A673 (cell line): ENCODE measurements around the gene DCAF15. TPM values are rescaled to one million over a fixed set of nuclear protein-coding genes. Genes with fewer than 3 reads are reported as not detected.
A peak's percentile ranks its signal among the peaks of the same experiment; 100 is the strongest.

ENCODE experiments used
- Bru-seq: library from RNA; stranded (reverse); fragments of 400-500 nt; gene quantifications from one replicate; lab custom pipeline; 2021; lab: Mats Ljungman, UMichigan
- BruChase-seq, 2 experiments: library from RNA; stranded (reverse); fragments of 400-500 nt; gene quantifications; one replicate each; lab custom pipeline; 2021; lab: Mats Ljungman, UMichigan
- BruUV-seq: library from RNA; stranded (reverse); fragments of 400-500 nt; replicated peaks from 2 replicates; lab custom pipeline; 2021; lab: Mats Ljungman, UMichigan
- CTCF ChIA-PET: fragments of 300-600 bp; sonication (Branson Sonifier 250); formaldehyde crosslinking; loops from one replicate; lab custom pipeline; 2022; ENCODE audit warnings: antibody characterized with exemption; lab: Charles Lee
- POLR2A ChIA-PET: fragments of 300-600 bp; sonication (Branson Sonifier 250); formaldehyde crosslinking; loops from one replicate; lab custom pipeline; 2022; ENCODE audit warnings: antibody characterized with exemption; ENCODE audit not compliant: low non-redundant PET; lab: Charles Lee
- DNase-seq: peaks from one replicate; pipeline ENCODE4 v3.0.0-alpha.2; 2015; ENCODE audit warnings: low spot score
- H3K27ac ChIP-seq: fragments of 200-600 bp; sonication (generic); 2 replicates; pipeline ENCODE4 v1.5.1; 2016; ENCODE audit warnings: mixed run types, low read depth, mild to moderate bottlenecking, mixed read lengths, antibody characterized with exemption, low read length; ENCODE audit not compliant: poor library complexity, severe bottlenecking
- H3K27me3 ChIP-seq: fragments of 200-600 bp; sonication (generic); replicated peaks from 2 replicates; pipeline ENCODE4 v1.6.1; 2017; ENCODE audit warnings: mixed run types, low read depth, mild to moderate bottlenecking, mixed read lengths, antibody characterized with exemption, low read length; ENCODE audit not compliant: insufficient read depth, poor library complexity
- H3K36me3 ChIP-seq: fragments of 200-600 bp; sonication (generic); 2 replicates; pipeline ENCODE4 v1.6.1; 2016; ENCODE audit warnings: mixed run types, mild to moderate bottlenecking, mixed read lengths, antibody characterized with exemption, low read length; ENCODE audit not compliant: insufficient read depth, poor library complexity, severe bottlenecking
- H3K4me1 ChIP-seq: fragments of 200-600 bp; sonication (generic); 2 replicates; pipeline ENCODE4 v1.6.1; 2017; ENCODE audit warnings: mixed run types, mild to moderate bottlenecking, mixed read lengths, antibody characterized with exemption, low read length; ENCODE audit not compliant: insufficient read depth, poor library complexity, severe bottlenecking
- H3K4me3 ChIP-seq: fragments of 200-600 bp; sonication (generic); 2 replicates; pipeline ENCODE4 v1.5.1; 2016; ENCODE audit warnings: low read depth, mixed run types, mild to moderate bottlenecking, mixed read lengths, low read length; ENCODE audit not compliant: poor library complexity, severe bottlenecking
- H3K9me3 ChIP-seq: fragments of 200-600 bp; sonication (generic); 2 replicates; pipeline ENCODE4 v1.6.1; 2016; ENCODE audit warnings: mixed run types, low read depth, mild to moderate bottlenecking, mixed read lengths, antibody characterized with exemption, low read length; ENCODE audit not compliant: poor library complexity, severe bottlenecking
- CTCF ChIP-seq: fragments of 300-800, 200-600 bp; sonication (generic); conservative IDR thresholded peaks from 2 replicates; pipeline ENCODE4 v1.5.1; 2017; ENCODE audit warnings: low read depth, mild to moderate bottlenecking, antibody characterized with exemption, low read length, moderate library complexity, mixed read lengths
- EZH2 ChIP-seq: fragments of 200-600 bp; sonication (generic); IDR thresholded peaks from 2 replicates; pipeline ENCODE4 v1.6.1; 2017; ENCODE audit warnings: borderline replicate concordance, low read depth, mild to moderate bottlenecking, mixed read lengths, antibody characterized with exemption, low read length; ENCODE audit not compliant: poor library complexity, severe bottlenecking
- intact Hi-C: fragments of 100-400 bp; cut with micrococcal nuclease; formaldehyde crosslinking; loops from one replicate; pipeline ENCODE4 v1.10.0; 2022; ENCODE audit not compliant: unreplicated experiment
- long read RNA-seq: library from polyadenylated mRNA; stranded (forward); transcript quantifications from one replicate; pipeline ENCODE4 v2.0.0, GENCODE V29; 2022
- total RNA-seq: library from RNA; stranded (reverse); gene quantifications from 2 replicates; pipeline ENCODE4 v1.2.3, GENCODE V29; 2021

DCAF15 gene
- 62.4 and 65.4 TPM in 2 replicates for total RNA-seq
- Bru-seq, nascent RNA = percentile 61 among the genes with signal in this experiment
- percentile 63 among the genes with signal in this experiment for BruChase-seq, experiment 1, labeled RNA remaining after a 2-hour chase
- percentile 77 among the genes with signal in this experiment for BruChase-seq, experiment 2, labeled RNA remaining after a 6-hour chase
- long read RNA-seq, transcript DCAF15-201 (13 exons, 2,278 nt) = major isoform, 52 of 72 reads
- long read RNA-seq, partial matches to known transcripts = 5 of 72 reads
- long read RNA-seq, other reads (novel, unspliced or antisense) = 15 of 72 reads

GRCh38 chr19:13952154-13952930 lies at the start of gene DCAF15:
DCAF15 (plus strand) TSS chr19:13952509; CDS start chr19:13952513, 4 bp downstream.
- H3K4me3 ChIP-seq = peak within 1 kb of the TSS; percentile 71
- TF ChIP-seq CTCF (no peak), EZH2 (no peak)
- peak; percentile 100 for DNase-seq
- intact Hi-C loops = no loop called here
- POLR2A ChIA-PET = no interaction called here
- H3K27ac ChIP-seq = peak within 1 kb of the TSS; percentile 93
- H3K36me3 ChIP-seq = peaks cover 24% of the 10 kb centered on the region
- H3K9me3 ChIP-seq = no peaks in the 10 kb centered on the region
- peaks cover 14% of the 10 kb centered on the region for H3K4me1 ChIP-seq
- BruUV-seq = no TSS peak
- no peaks in the 10 kb centered on the region for H3K27me3 ChIP-seq
- CTCF ChIA-PET = interaction anchor here (0.6 to 0.7 kb wide), 2 partner anchors 90 to 529 kb away, joined by 6 read pairs; no protein-coding TSS in a partner anchor

GRCh38 chr19:13902993-13903555 lies 49.2 kb upstream of the DCAF15 start:
- Histone ChIP-seq H3K27me3 (no peaks in the 10 kb centered on the region), H3K4me3 (no peak overlapping the region), H3K27ac (no peak overlapping the region), H3K4me1 (no peaks in the 10 kb centered on the region), H3K36me3 (no peaks in the 10 kb centered on the region), H3K9me3 (no peaks in the 10 kb centered on the region)
- CTCF ChIA-PET = interaction anchor here (0.5 to 0.7 kb wide), 3 partner anchors 20 to 233 kb away, joined by 4 to 9 read pairs (median 5); partner anchors contain the start of gene ASF1B
- BruUV-seq = no TSS peak
- intact Hi-C loops = no loop called here
- POLR2A ChIA-PET = no interaction called here
- TF ChIP-seq EZH2 (no peak), CTCF (peak; percentile 58)
- DNase-seq = peak; percentile 45
